ENCODE measurements around the gene HRH1.
"Not testable (repeated sequence)": the region's sequence is repeated elsewhere in the genome, so short reads cannot be mapped to it uniquely, and the experiment has no call there.

HRH1 gene

GRCh38 chr3:11154036-11154952, at the start of gene HRH1:
Gene HRH1, plus strand, starts transcription at chr3:11154493. Its CDS starts 104,545 bp downstream, at chr3:11259038.
- no peak for DNase-seq (ENCODE audit: low read depth)
- no peak within 1 kb of the TSS for H3K4me3 ChIP-seq (ENCODE audit: low read depth, low read length)
- TF ChIP-seq, protein P1, sequence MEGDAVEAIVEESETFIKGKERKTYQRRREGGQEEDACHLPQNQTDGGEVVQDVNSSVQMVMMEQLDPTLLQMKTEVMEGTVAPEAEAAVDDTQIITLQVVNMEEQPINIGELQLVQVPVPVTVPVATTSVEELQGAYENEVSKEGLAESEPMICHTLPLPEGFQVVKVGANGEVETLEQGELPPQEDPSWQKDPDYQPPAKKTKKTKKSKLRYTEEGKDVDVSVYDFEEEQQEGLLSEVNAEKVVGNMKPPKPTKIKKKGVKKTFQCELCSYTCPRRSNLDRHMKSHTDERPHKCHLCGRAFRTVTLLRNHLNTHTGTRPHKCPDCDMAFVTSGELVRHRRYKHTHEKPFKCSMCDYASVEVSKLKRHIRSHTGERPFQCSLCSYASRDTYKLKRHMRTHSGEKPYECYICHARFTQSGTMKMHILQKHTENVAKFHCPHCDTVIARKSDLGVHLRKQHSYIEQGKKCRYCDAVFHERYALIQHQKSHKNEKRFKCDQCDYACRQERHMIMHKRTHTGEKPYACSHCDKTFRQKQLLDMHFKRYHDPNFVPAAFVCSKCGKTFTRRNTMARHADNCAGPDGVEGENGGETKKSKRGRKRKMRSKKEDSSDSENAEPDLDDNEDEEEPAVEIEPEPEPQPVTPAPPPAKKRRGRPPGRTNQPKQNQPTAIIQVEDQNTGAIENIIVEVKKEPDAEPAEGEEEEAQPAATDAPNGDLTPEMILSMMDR (IDR thresholded peaks at IDR 0.05; ENCODE audit: low read depth, low read length, missing control alignments), result no peak

- H3K4me3 ChIP-seq (ENCODE audit: low read depth, low read length); DNase-seq (ENCODE audit: low read depth): not testable (repeated sequence)
Observed at GRCh38 chr3:11113316-11113715, 41.0 kb upstream of the HRH1 start.

GRCh38 chr3:11115548-11115947, 38.7 kb upstream of the HRH1 start:
- DNase-seq (ENCODE audit: low read depth), result no peak
- H3K4me3 ChIP-seq (ENCODE audit: low read depth, low read length), result no peak overlapping the region
- TF ChIP-seq, protein P1 (IDR thresholded peaks at IDR 0.05; ENCODE audit: low read depth, low read length, missing control alignments), result no peak

- TF ChIP-seq, protein P1 (IDR thresholded peaks at IDR 0.05; ENCODE audit: low read depth, low read length, missing control alignments), result no peak
- no peak for DNase-seq (ENCODE audit: low read depth)
- no peak overlapping the region for H3K4me3 ChIP-seq (ENCODE audit: low read depth, low read length)
Observed at GRCh38 chr3:11116336-11117059, 37.8 kb upstream of the HRH1 start.

DNA sequence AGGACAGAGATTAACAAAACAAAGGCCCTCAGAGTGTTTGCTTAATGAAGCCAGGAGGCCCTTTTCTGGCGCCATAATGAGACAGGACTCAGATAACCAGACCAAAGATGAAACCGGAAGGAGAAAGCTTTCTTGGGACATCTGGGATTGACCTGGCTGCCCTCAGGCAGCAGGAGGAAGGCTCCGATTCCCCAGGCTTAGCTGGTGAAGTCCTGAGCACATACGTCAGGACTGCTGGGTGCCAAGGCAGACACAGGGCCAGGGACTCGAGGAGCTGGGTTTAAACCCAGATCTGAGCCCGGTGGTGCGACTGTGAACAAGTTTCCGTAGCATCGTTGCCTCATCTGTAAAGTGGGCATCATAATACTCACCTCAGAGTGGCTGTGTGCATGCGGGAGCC, 36.7 kb upstream of the HRH1 start:
- TF ChIP-seq, protein P1 (IDR thresholded peaks at IDR 0.05; ENCODE audit: low read depth, low read length, missing control alignments), result no peak
- no peak for DNase-seq (ENCODE audit: low read depth)
- H3K4me3 ChIP-seq (ENCODE audit: low read depth, low read length), result no peak overlapping the region

DNA sequence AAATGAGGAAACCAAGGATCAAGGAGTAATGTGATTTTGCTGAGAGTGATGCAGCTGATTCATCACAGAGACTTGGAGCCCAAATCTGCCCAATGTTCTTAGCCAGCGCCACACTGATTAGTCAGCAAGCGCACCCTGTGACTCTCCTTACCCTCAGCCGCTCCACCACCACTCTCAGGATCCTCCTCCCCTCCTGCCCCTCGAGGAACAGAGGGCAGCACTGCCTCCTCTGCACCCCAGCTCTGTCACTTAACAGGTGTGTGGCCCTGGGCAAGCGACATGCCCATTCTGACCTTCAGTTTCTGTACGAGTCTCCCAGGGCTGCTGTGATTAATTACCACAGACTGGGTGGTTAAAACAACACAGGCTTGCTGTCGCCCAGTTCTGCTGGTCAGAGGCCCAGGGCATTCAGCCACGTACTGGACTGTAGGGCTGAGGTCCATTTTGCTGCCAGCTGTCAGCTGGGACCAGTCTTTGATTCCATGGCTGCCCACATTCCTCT, 36.1 kb upstream of the HRH1 start:
- H3K4me3 ChIP-seq (ENCODE audit: low read depth, low read length), result no peak overlapping the region
- no peak for DNase-seq (ENCODE audit: low read depth)
- TF ChIP-seq, protein P1 (IDR thresholded peaks at IDR 0.05; ENCODE audit: low read depth, low read length, missing control alignments), result no peak

- H3K4me3 ChIP-seq (ENCODE audit: low read depth, low read length), result no peak overlapping the region
- no peak for DNase-seq (ENCODE audit: low read depth)
- TF ChIP-seq, protein P1 (IDR thresholded peaks at IDR 0.05; ENCODE audit: low read depth, low read length, missing control alignments), result no peak
Observed at GRCh38 chr3:11120091-11120805, 34.0 kb upstream of the HRH1 start.

Measured in GM12864 (cell line).